ENCODE data around the gene ADAMTSL3. TPM values are rescaled to one million over a fixed set of nuclear protein-coding genes. Genes with fewer than 3 reads are reported as not detected.

The ADAMTSL3 gene
- total RNA-seq, 1 experiment from 2014 or later, result 0.05 TPM

DNA sequence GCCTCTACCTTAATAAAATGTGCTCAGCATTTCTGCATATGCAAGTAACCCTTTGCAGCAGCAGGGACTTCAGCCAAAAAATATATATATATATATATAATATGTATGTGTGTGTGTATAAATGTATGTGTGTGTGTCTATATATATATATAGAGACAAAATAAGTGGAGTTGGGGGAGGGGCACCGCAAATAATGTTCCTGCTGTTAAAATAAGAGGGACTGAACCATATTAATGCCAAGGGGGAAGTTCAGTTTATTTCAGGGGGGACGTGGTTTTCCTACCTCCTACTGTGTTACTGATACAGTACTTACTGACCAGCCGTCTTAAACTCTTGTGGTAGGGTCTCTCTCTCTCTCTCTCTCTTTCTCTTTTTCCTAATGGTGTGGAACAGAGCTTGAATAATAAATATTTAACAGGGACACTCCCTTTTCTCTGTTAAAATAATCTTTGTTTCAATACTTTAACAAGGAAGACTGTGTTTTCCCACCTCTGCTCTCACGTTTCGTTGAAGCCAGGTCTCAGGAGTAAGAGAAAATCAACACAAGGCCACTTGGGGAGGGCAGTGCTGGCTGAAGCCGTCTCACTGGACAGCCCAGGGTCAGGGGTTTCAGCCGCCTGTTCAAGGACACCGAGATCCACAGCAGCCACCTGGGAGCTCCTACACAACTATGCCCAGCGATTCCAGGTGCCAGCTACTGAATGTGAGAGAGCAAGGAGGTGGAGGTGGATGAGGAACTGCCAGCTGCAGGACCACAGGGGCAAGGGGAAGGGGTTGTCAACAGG is 42.8 kb upstream of the ADAMTSL3 start:
- no peaks in the 10 kb centered on the region for H3K36me3 ChIP-seq (ENCODE audit: control insufficient read depth in 1 of 2, insufficient read depth in 2 of 2, low read length in 2 of 2)
- ATAC-seq (no peak), DNase-seq (ENCODE audit: low read depth, low spot score) (no peak)
- H3K27me3 ChIP-seq (ENCODE audit: insufficient read depth, low read length), result 0 out of 2 replicates have a peak, but pooled peaks cover 3% of the 10 kb centered on the region
- ChIA-PET POLR2A (no interaction called here), RAD21 (ENCODE audit: low non-redundant PET in 1 of 2, low total read pairs in 2 of 2, uncharacterized antibody in 2 of 2, unreplicated experiment in 2 of 2) (no interaction called here), CTCF (no interaction called here)
- TF ChIP-seq POLR2AphosphoS5 (IDR thresholded peaks at IDR 0.05; ENCODE audit: low read depth, low read length) (no peak), CEBPB (IDR thresholded peaks at IDR 0.05; ENCODE audit: low read depth) (no peak), SIN3A (IDR thresholded peaks at IDR 0.05; ENCODE audit: low read depth) (no peak), SRF (IDR thresholded peaks at IDR 0.05; ENCODE audit: low read depth) (no peak), ZNF274 (IDR thresholded peaks at IDR 0.05; ENCODE audit: low read depth, low read length) (no peak), ATF3 (IDR thresholded peaks at IDR 0.05) (no peak), YY1 (IDR thresholded peaks at IDR 0.05; ENCODE audit: extremely low read depth, insufficient replicate concordance, low read depth, low read length) (no peak), EZH2 (IDR thresholded peaks at IDR 0.05) (no peak), JUND (IDR thresholded peaks at IDR 0.05) (no peak), EZH2phosphoT487 (IDR thresholded peaks at IDR 0.05; ENCODE audit: borderline replicate concordance) (no peak), REST (IDR thresholded peaks at IDR 0.05; ENCODE audit: low read depth) (no peak), RAD21 (IDR thresholded peaks at IDR 0.05; ENCODE audit: low read depth) (no peak), CBX3 (IDR thresholded peaks at IDR 0.05; ENCODE audit: low read depth) (no peak), MAX (IDR thresholded peaks at IDR 0.05) (no peak), SP1 (IDR thresholded peaks at IDR 0.05; ENCODE audit: low read depth) (no peak), TCF7L2 (IDR thresholded peaks at IDR 0.05; ENCODE audit: borderline replicate concordance, extremely low read depth, insufficient read depth, insufficient read length) (no peak), ZFX (IDR thresholded peaks at IDR 0.05) (no peak), POLR2A (IDR thresholded peaks at IDR 0.05; ENCODE audit: borderline replicate concordance, extremely low read depth, insufficient read depth, insufficient read length) (no peak), ELF1 (IDR thresholded peaks at IDR 0.05; ENCODE audit: borderline replicate concordance, low read depth) (no peak)
- TF ChIP-seq, protein P1, sequence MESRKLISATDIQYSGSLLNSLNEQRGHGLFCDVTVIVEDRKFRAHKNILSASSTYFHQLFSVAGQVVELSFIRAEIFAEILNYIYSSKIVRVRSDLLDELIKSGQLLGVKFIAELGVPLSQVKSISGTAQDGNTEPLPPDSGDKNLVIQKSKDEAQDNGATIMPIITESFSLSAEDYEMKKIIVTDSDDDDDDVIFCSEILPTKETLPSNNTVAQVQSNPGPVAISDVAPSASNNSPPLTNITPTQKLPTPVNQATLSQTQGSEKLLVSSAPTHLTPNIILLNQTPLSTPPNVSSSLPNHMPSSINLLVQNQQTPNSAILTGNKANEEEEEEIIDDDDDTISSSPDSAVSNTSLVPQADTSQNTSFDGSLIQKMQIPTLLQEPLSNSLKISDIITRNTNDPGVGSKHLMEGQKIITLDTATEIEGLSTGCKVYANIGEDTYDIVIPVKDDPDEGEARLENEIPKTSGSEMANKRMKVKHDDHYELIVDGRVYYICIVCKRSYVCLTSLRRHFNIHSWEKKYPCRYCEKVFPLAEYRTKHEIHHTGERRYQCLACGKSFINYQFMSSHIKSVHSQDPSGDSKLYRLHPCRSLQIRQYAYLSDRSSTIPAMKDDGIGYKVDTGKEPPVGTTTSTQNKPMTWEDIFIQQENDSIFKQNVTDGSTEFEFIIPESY (IDR thresholded peaks at IDR 0.05; ENCODE audit: extremely low read depth, insufficient replicate concordance, low read length), result no peak
- intact Hi-C loops (cut with micrococcal nuclease), result no loop called here
- no peaks in the 10 kb centered on the region for H4K20me1 ChIP-seq (ENCODE audit: insufficient read depth)
- H3K79me2 ChIP-seq (ENCODE audit: insufficient read depth, low read length), result no peaks in the 10 kb centered on the region
- H3K4me3 ChIP-seq (replicated peaks in 1 of 2; ENCODE audit: low read depth in 1 of 2, low read length in 2 of 2), result no peak overlapping the region
- no peaks in the 10 kb centered on the region for H3K9me2 ChIP-seq (ENCODE audit: insufficient read depth)
- no peaks in the 10 kb centered on the region for H3K9me3 ChIP-seq (ENCODE audit: control insufficient read depth in 1 of 2, insufficient read depth in 1 of 2, low read depth in 1 of 2, low read length in 2 of 2)
- H3K9ac ChIP-seq (ENCODE audit: low read length), result no peak overlapping the region
- H3K27ac ChIP-seq (ENCODE audit: low read depth, low read length), result no peak overlapping the region
- H3K4me1 ChIP-seq (ENCODE audit: control insufficient read depth in 1 of 2, insufficient read depth in 2 of 2, low read length in 2 of 2), result no peaks in the 10 kb centered on the region
- H2AFZ ChIP-seq (ENCODE audit: low read depth, low read length, poor library complexity, severe bottlenecking), result no peak overlapping the region
- BruUV-seq (replicated peaks), result no TSS peak
- no peak overlapping the region for H3K4me2 ChIP-seq (ENCODE audit: low read length)

Measured in HCT116 (cell line).